SK-N-MC (cell line): ENCODE measurements around the gene DNASE2.

ENCODE experiments used
- EZH2 ChIP-seq: fragments of 200-600 bp; sonication (generic); IDR thresholded peaks from one replicate; pipeline ENCODE4 v1.6.1; 2017; ENCODE audit warnings: antibody characterized with exemption
- POLR2AphosphoS5 ChIP-seq: IDR thresholded peaks from 2 replicates; pipeline ENCODE4 v1.6.1; 2012; ENCODE audit warnings: mild to moderate bottlenecking, low read depth, low read length, borderline replicate concordance

DNA sequence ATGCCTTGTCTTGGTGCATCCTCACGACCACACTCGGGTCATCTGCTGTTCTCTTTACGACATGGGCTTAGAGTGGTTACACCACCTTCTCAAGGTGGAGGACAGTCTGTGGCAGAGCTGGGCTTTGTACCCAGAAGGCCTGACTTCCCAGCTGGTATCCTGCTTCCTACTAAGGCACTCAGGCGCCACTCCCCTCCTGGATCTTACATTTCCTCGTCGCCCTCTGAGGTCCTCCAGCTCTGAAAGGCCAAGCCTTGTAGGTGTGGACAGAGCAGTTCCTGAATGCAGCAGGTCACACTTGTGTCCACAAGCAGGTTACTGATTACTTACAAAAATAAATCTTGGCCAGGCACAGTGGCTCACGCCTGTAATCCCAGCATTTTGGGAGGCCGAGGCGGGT is 25.9 kb upstream of the DNASE2 start:
- no peak for TF ChIP-seq POLR2AphosphoS5
- TF ChIP-seq EZH2: no peak
